CD14-positive monocyte (primary cell): ENCODE measurements around the gene ZNF488. TPM values are rescaled to one million over a fixed set of nuclear protein-coding genes. Genes with fewer than 3 reads are reported as not detected.
A peak's percentile ranks its signal among the peaks of the same experiment; 100 is the strongest.

Experiments used
- DNase-seq, 3 donors: peaks; one replicate each; pipeline ENCODE4 v3.0.0-alpha.2; 2011 to 2022
- H2AFZ ChIP-seq: 2 replicates; pipeline ENCODE4 v1.6.0; 2012; ENCODE audit warnings: mild to moderate bottlenecking, low read depth, low read length, inconsistent platforms; ENCODE audit not compliant: insufficient read depth, poor library complexity, severe bottlenecking
- H3K27ac ChIP-seq, 2 donors: 1 replicate in 1 of 2; 2 replicates in 1 of 2; pipeline ENCODE4 v1.5.1; 2012 to 2013; ENCODE audit warnings: low read length in 2 of 2, control low read depth in 1 of 2, inconsistent platforms in 1 of 2, low read depth in 1 of 2, mild to moderate bottlenecking in 1 of 2
- H3K27me3 ChIP-seq, 2 donors: one replicate each; pipeline versions ENCODE4 v1.6.0 to v1.6.1; 2011 to 2013; ENCODE audit warnings: low read length in 2 of 2; ENCODE audit not compliant: control insufficient read depth in 2 of 2, insufficient read depth in 2 of 2
- H3K36me3 ChIP-seq, 2 donors: replicated peaks in 1 of 2; 1 replicate in 1 of 2; 2 replicates in 1 of 2; pipeline versions ENCODE4 v1.5.1 to v1.6.1; 2012 to 2013; ENCODE audit warnings: low read length in 2 of 2, control low read depth in 1 of 2, inconsistent platforms in 1 of 2, mild to moderate bottlenecking in 1 of 2; ENCODE audit not compliant: insufficient read depth in 2 of 2, control insufficient read depth in 1 of 2
- H3K4me1 ChIP-seq, 2 donors: 1 replicate in 1 of 2; 2 replicates in 1 of 2; pipeline versions ENCODE4 v1.5.1 to v1.6.1; 2012 to 2013; ENCODE audit warnings: low read length in 2 of 2, control low read depth in 1 of 2, inconsistent platforms in 1 of 2, mild to moderate bottlenecking in 1 of 2, moderate library complexity in 1 of 2; ENCODE audit not compliant: insufficient read depth in 2 of 2, control insufficient read depth in 1 of 2
- H3K4me2 ChIP-seq: replicated peaks from 2 replicates; pipeline ENCODE3; 2012; ENCODE audit warnings: low read length, moderate library complexity, mild to moderate bottlenecking; ENCODE audit not compliant: poor library complexity, severe bottlenecking; ENCODE audit errors: extremely low read depth
- H3K4me3 ChIP-seq, 3 experiments: fragments of 200-600 bp in 1 of 3; sonication (generic) in 1 of 3; replicated peaks in 1 of 3; 1 replicate in 2 of 3; 2 replicates in 1 of 3; pipeline ENCODE4 v1.5.1; 2011 to 2013; ENCODE audit warnings: low read length in 3 of 3, mild to moderate bottlenecking in 3 of 3, control low read depth in 2 of 3, low read depth in 2 of 3, inconsistent platforms in 1 of 3, moderate library complexity in 1 of 3
- H3K79me2 ChIP-seq: 2 replicates; pipeline ENCODE4 v1.6.0; 2012; ENCODE audit warnings: mild to moderate bottlenecking, control low read depth, inconsistent platforms, low read length, moderate library complexity; ENCODE audit not compliant: insufficient read depth
- H3K9ac ChIP-seq: 2 replicates; pipeline ENCODE4 v1.6.0; 2017; ENCODE audit warnings: low read length, mild to moderate bottlenecking; ENCODE audit not compliant: insufficient read depth, poor library complexity, severe bottlenecking
- H3K9me3 ChIP-seq, 2 donors: replicated peaks in 1 of 2; 1 replicate in 1 of 2; 2 replicates in 1 of 2; pipeline versions ENCODE4 v1.5.1 to v1.6.1; 2012 to 2013; ENCODE audit warnings: low read length in 2 of 2, control low read depth in 1 of 2; ENCODE audit not compliant: control insufficient read depth in 1 of 2, insufficient read depth in 1 of 2
- H4K20me1 ChIP-seq: 2 replicates; pipeline ENCODE4 v1.6.0; 2012; ENCODE audit warnings: mild to moderate bottlenecking, low read length, control low read depth, moderate library complexity; ENCODE audit not compliant: insufficient read depth
- H3K27ac Mint-ChIP-seq, 7 donors: one replicate each; pipeline ENCODE4 v1.8.0; 2020; ENCODE audit warnings: mild to moderate bottlenecking in 7 of 7, mixed read lengths in 7 of 7, moderate library complexity in 6 of 7, inconsistent platforms in 2 of 7
- H3K27me3 Mint-ChIP-seq, 3 donors: one replicate each; pipeline ENCODE4 v1.8.0; 2021 to 2022; ENCODE audit warnings: low read depth in 3 of 3, mild to moderate bottlenecking in 3 of 3, mixed read lengths in 3 of 3, moderate library complexity in 3 of 3, inconsistent platforms in 1 of 3
- H3K36me3 Mint-ChIP-seq, 2 donors: one replicate each; pipeline ENCODE4 v1.8.0; 2020; ENCODE audit warnings: mixed read lengths in 2 of 2, inconsistent platforms in 1 of 2, mild to moderate bottlenecking in 1 of 2
- H3K4me1 Mint-ChIP-seq: one replicate; pipeline ENCODE4 v1.8.0; 2020; ENCODE audit warnings: mild to moderate bottlenecking, mixed read lengths
- H3K4me3 Mint-ChIP-seq, 2 donors: one replicate each; pipeline ENCODE4 v1.8.0; 2020; ENCODE audit warnings: mild to moderate bottlenecking in 2 of 2, mixed read lengths in 2 of 2, moderate library complexity in 1 of 2
- H3K9me3 Mint-ChIP-seq, 7 donors: one replicate each; pipeline ENCODE4 v1.8.0; 2020 to 2022; ENCODE audit warnings: mixed read lengths in 7 of 7, mild to moderate bottlenecking in 6 of 7, moderate library complexity in 6 of 7, inconsistent platforms in 2 of 7
- WGBS: methylation state at CpG from one replicate; pipeline ENCODE4 v1.1.5; 2013; ENCODE audit warnings: missing lambda C conversion rate; ENCODE audit not compliant: insufficient coverage; 5-methylcytosine and 5-hydroxymethylcytosine counted together
- intact Hi-C, 2 donors: fragments of 100-400 bp; cut with micrococcal nuclease; formaldehyde crosslinking; loops; one replicate each; pipeline versions ENCODE4 v1.15.0 to v1.15.1; 2023
- polyA plus RNA-seq, 3 donors: library from polyadenylated mRNA; depleted of rRNA in 1 of 3; unstranded in 2 of 3; stranded (reverse) in 1 of 3; fragments of 300-500 nt in 2 of 3; fragments of >200 nt in 1 of 3; fragmentation: Illumina TruSeq in 2 of 3; gene quantifications; 1 replicate in 2 of 3; 2 replicates in 1 of 3; pipeline ENCODE4 v1.2.3, GENCODE V29; 2012 to 2021
- TF ChIP-seq, protein P1 (sequence below): fragments of 200-600 bp; IDR thresholded peaks from one replicate; pipeline ENCODE4 v1.8.0; 2022; ENCODE audit warnings: antibody characterized with exemption, mild to moderate bottlenecking

Gene ZNF488
- polyA plus RNA-seq, 3 donors: not detected

DNA sequence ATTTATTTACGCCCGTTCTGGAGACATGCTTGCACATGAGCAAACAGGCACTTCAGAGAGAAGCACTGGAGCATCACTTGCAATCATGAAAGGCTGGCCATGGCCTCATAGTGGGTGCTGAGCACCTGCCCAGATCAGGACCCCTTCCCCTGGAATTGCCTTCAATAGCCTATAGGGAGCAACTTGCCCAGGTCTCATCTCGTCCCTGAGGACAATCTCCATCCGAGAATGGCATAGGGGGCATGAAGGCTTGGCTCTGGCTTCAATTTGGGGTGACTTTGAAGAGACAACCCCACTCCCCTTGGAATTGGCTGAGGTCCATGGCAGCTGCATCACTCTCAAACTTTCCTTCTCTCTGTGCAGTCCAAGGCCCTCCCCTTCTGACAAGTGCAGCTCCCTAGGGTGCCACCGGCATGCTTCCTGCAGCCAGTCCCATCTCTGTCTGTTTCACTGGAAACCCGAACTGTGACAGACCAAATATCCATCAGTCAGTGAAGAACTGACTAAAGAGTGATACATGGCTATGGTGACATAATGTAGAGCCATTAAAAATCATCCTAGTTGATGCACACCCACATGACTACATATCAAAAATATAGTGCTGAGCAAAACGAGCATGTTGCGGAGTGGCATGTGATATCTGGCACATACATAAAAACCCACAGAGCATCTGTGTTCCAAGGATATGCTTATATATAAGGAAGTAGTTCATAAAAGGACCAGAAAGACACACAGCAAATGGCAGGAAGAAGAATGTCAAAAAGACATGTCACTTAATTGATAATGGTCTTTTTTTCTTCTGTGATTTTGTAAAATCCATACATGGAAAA, 49.4 kb downstream of the ZNF488 start:
- Mint-ChIP-seq H3K9me3 (no peaks in the 10 kb centered on the region), H3K4me3 (no peak overlapping the region), H3K27ac (peak overlapping the region in 1 of 7 donors; percentile 23), H3K36me3 (no peaks in the 10 kb centered on the region), H3K27me3 (peaks cover 2 to 4% (median 4%) of the 10 kb centered on the region in 3 donors), H3K4me1 (peaks cover 2% of the 10 kb centered on the region)
- intact Hi-C loops: no loop called here
- no peak overlapping the region for H3K9ac ChIP-seq
- H3K4me2 ChIP-seq: no peak overlapping the region
- no peak for DNase-seq
- no peaks in the 10 kb centered on the region for H3K79me2 ChIP-seq
- H3K9me3 ChIP-seq: no peaks in the 10 kb centered on the region
- H4K20me1 ChIP-seq: no peaks in the 10 kb centered on the region
- no peaks in the 10 kb centered on the region for H3K36me3 ChIP-seq
- TF ChIP-seq, protein P1, sequence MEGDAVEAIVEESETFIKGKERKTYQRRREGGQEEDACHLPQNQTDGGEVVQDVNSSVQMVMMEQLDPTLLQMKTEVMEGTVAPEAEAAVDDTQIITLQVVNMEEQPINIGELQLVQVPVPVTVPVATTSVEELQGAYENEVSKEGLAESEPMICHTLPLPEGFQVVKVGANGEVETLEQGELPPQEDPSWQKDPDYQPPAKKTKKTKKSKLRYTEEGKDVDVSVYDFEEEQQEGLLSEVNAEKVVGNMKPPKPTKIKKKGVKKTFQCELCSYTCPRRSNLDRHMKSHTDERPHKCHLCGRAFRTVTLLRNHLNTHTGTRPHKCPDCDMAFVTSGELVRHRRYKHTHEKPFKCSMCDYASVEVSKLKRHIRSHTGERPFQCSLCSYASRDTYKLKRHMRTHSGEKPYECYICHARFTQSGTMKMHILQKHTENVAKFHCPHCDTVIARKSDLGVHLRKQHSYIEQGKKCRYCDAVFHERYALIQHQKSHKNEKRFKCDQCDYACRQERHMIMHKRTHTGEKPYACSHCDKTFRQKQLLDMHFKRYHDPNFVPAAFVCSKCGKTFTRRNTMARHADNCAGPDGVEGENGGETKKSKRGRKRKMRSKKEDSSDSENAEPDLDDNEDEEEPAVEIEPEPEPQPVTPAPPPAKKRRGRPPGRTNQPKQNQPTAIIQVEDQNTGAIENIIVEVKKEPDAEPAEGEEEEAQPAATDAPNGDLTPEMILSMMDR: no peak
- WGBS: 98% methylated on average over 5 of the region's 8 CpGs
- H3K27ac ChIP-seq: no peak overlapping the region
- H3K27me3 ChIP-seq: no peaks in the 10 kb centered on the region
- no peak overlapping the region for H2AFZ ChIP-seq
- no peaks in the 10 kb centered on the region for H3K4me1 ChIP-seq
- H3K4me3 ChIP-seq: no peak overlapping the region

DNA sequence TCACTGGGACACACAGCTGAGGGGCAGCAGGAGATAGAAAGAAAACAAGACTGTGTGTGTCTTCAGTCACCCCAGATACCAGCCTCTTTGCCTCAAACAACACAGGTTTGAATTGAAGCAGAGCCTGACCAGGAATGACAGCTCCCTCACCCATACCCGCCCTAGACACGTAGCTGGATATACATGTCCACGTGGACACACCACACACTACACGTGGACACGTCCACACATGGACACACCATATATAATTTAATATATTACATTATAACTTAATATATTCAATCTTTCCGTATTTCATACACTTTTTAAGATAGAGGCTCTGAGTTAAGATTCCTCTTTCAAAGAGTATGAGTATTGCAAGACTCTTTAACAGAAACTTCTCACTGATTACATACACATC, 50.6 kb downstream of the ZNF488 start:
- Histone ChIP-seq H3K79me2 (no peaks in the 10 kb centered on the region), H2AFZ (no peak overlapping the region), H3K36me3 (no peaks in the 10 kb centered on the region), H3K4me3 (no peak overlapping the region), H3K9ac (no peak overlapping the region), H3K4me1 (no peaks in the 10 kb centered on the region), H3K27ac (no peak overlapping the region), H3K27me3 (no peaks in the 10 kb centered on the region), H4K20me1 (no peaks in the 10 kb centered on the region), H3K9me3 (no peaks in the 10 kb centered on the region), H3K4me2 (no peak overlapping the region)
- H3K4me1 Mint-ChIP-seq: no peaks in the 10 kb centered on the region
- TF ChIP-seq, protein P1: no peak
- no CpG with 5 or more reads among the region's 6 CpGs for WGBS
- H3K9me3 Mint-ChIP-seq: peaks cover 0 to 5% (median 0%) of the 10 kb centered on the region in 7 donors
- no peak for DNase-seq
- H3K27me3 Mint-ChIP-seq: peaks cover 0 to 3% (median 0%) of the 10 kb centered on the region in 3 donors
- no peak overlapping the region for H3K4me3 Mint-ChIP-seq
- H3K27ac Mint-ChIP-seq: peak overlapping the region in 1 of 7 donors; percentile 58
- no peaks in the 10 kb centered on the region for H3K36me3 Mint-ChIP-seq
- intact Hi-C loops: no loop called here
